Middle frontal gyrus (tissue), 1 donor: ENCODE measurements around the gene AOX1.
"Not testable (repeated sequence)": the region's sequence is repeated elsewhere in the genome, so short reads cannot be mapped to it uniquely, and the experiment has no call there.

Experiments
- DNase-seq: peaks from one replicate; pipeline ENCODE4 v3.0.0-alpha.2; 2015; ENCODE audit warnings: low spot score; ENCODE audit errors: extremely low spot score

Gene AOX1

GRCh38 chr2:200602584-200602983 is 16.8 kb downstream of the AOX1 start:
- no peak for DNase-seq

- DNase-seq = no peak
Measured at GRCh38 chr2:200603972-200604371, 18.2 kb downstream of the AOX1 start.

GRCh38 chr2:200604571-200605255 is 18.9 kb downstream of the AOX1 start:
- no peak for DNase-seq

- DNase-seq = no peak
Measured at GRCh38 chr2:200608341-200609027, 22.7 kb downstream of the AOX1 start.

- no peak for DNase-seq
Measured at GRCh38 chr2:200609028-200609614, 23.3 kb downstream of the AOX1 start.

- not testable (repeated sequence) for DNase-seq
Measured at GRCh38 chr2:200610217-200610616, 24.4 kb downstream of the AOX1 start.

GRCh38 chr2:200613692-200614091 is 27.9 kb downstream of the AOX1 start:
- DNase-seq = no peak

- DNase-seq = no peak
Measured at GRCh38 chr2:200614249-200614648, 28.4 kb downstream of the AOX1 start.

- no peak for DNase-seq
Measured at GRCh38 chr2:200615247-200615646, 29.4 kb downstream of the AOX1 start.

GRCh38 chr2:200616193-200616592 is 30.4 kb downstream of the AOX1 start:
- DNase-seq = no peak

- no peak for DNase-seq
Measured at GRCh38 chr2:200616656-200617055, 30.8 kb downstream of the AOX1 start.

GRCh38 chr2:200617156-200618053 is 31.6 kb downstream of the AOX1 start:
- no peak for DNase-seq

GRCh38 chr2:200618054-200618419 is 32.2 kb downstream of the AOX1 start:
- no peak for DNase-seq

GRCh38 chr2:200618590-200619021 is 32.8 kb downstream of the AOX1 start:
- no peak for DNase-seq

- no peak for DNase-seq
Measured at GRCh38 chr2:200619279-200619678, 33.5 kb downstream of the AOX1 start.

- DNase-seq = no peak
Measured at GRCh38 chr2:200620606-200621390, 35.0 kb downstream of the AOX1 start.

- no peak for DNase-seq
Measured at GRCh38 chr2:200622106-200622505, 36.3 kb downstream of the AOX1 start.

GRCh38 chr2:200624026-200624425 is 38.2 kb downstream of the AOX1 start:
- no peak for DNase-seq

- DNase-seq = no peak
Measured at GRCh38 chr2:200624658-200625057, 38.8 kb downstream of the AOX1 start.

GRCh38 chr2:200625282-200625681 is 39.5 kb downstream of the AOX1 start:
- DNase-seq = no peak

GRCh38 chr2:200625958-200626363 is 40.1 kb downstream of the AOX1 start:
- DNase-seq = no peak
